Brain microvascular endothelial cell (primary cell): Measurements from ENCODE around the gene MAPRE2.

Experiments used
- DNase-seq: peaks from one replicate; pipeline ENCODE4 v3.0.0-alpha.2; 2020
- H3K27ac ChIP-seq: fragments of 250-450 bp; sonication (Bioruptor Pico); 2 replicates; pipeline ENCODE4 v1.5.1; 2020; ENCODE audit warnings: mild to moderate bottlenecking, moderate library complexity
- H3K27me3 ChIP-seq: fragments of 250-450 bp; sonication (Bioruptor Pico); replicated peaks from 2 replicates; pipeline ENCODE4 v1.5.1; 2020; ENCODE audit warnings: mild to moderate bottlenecking
- H3K36me3 ChIP-seq: fragments of 250-450 bp; sonication (Bioruptor Pico); replicated peaks from 2 replicates; pipeline ENCODE4 v1.5.1; 2020; ENCODE audit warnings: mild to moderate bottlenecking
- H3K4me3 ChIP-seq: 2 replicates; pipeline ENCODE4 v1.5.1; 2011; ENCODE audit warnings: low read depth, mild to moderate bottlenecking, control low read depth, low read length, moderate library complexity
- CTCF ChIP-seq: IDR thresholded peaks from 2 replicates; pipeline ENCODE4 v1.5.1; 2011; ENCODE audit warnings: low read depth, mild to moderate bottlenecking, moderate library complexity, low read length, control low read depth, inconsistent platforms; ENCODE audit errors: missing control alignments
- in situ Hi-C: cut with HindIII; loops from 2 replicates; pipeline ENCODE4 v1.10.0; 2017; ENCODE audit warnings: low sequenced_read_pairs, low pct_ligation_motif_present

The MAPRE2 gene

DNA sequence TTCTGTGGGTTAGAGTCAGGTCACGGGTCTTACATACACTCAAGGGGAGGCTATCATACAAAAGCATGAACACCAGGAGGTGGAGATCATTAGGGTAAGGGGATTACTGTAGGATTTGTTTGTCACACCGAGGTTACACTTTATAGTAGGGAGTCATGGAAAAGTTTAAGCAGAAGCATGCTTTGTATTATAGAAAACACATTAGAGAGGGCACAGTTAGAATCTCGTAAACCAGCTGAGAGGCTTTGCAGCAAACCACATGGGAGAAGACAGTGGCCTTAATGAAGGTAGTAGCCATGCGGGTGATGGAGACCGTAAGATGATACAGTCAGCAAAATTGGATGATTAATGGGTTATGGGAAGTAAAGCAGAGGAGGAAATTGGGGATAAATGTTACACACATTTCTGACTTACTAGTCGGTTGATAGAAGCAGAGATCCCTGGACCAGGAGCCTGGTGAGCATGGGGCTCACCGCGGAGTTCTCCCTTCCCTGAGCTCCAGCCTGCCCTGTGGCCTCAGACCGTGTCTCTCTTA, 75.6 kb downstream of the MAPRE2 start:
- Histone ChIP-seq H3K4me3 (no peak overlapping the region), H3K27ac (no peak overlapping the region), H3K27me3 (no peaks in the 10 kb centered on the region), H3K36me3 (no peaks in the 10 kb centered on the region)
- no peak for DNase-seq
- no peak for TF ChIP-seq CTCF
- in situ Hi-C loops, result no loop called here

- in situ Hi-C loops, result no loop called here
- no peaks in the 10 kb centered on the region for H3K27me3 ChIP-seq
- TF ChIP-seq CTCF, result no peak
- no peak for DNase-seq
- H3K36me3 ChIP-seq, result no peaks in the 10 kb centered on the region
- H3K4me3 ChIP-seq, result no peak overlapping the region
- peak overlapping the region; percentile 55 for H3K27ac ChIP-seq
Measured at GRCh38 chr18:35117372-35117771, 76.2 kb downstream of the MAPRE2 start.

DNA sequence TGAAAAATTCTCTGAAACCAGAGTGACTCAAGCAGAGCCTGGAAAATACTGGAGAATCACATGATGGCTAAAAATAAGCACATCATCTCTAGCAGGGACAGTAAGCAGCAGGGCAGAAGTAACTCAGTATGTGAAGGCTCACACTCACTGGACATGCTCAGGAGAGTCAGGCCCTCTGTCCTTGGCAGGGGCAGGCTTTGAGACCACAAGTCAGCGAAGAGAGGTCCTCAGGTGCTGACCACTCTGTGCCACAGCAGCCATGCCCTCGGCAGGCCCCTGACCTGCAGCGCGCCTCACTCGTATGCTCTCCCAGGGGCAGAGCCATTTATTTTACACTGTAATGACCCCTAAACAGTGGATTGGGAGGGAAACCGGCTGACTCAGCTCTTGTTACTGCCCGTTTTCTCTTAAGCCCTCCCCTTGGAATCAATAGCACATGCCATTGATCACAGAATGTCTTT, 76.8 kb downstream of the MAPRE2 start:
- Histone ChIP-seq H3K27ac (peak overlapping the region; percentile 55), H3K4me3 (no peak overlapping the region), H3K36me3 (no peaks in the 10 kb centered on the region), H3K27me3 (no peaks in the 10 kb centered on the region)
- no peak for TF ChIP-seq CTCF
- peak; percentile 59 for DNase-seq
- in situ Hi-C loops, result no loop called here

GRCh38 chr18:35118641-35119040, 77.4 kb downstream of the MAPRE2 start:
- Histone ChIP-seq H3K4me3 (no peak overlapping the region), H3K27ac (no peak overlapping the region), H3K36me3 (no peaks in the 10 kb centered on the region), H3K27me3 (no peaks in the 10 kb centered on the region)
- DNase-seq, result no peak
- in situ Hi-C loops, result no loop called here
- no peak for TF ChIP-seq CTCF

- TF ChIP-seq CTCF, result no peak
- H3K27ac ChIP-seq, result no peak overlapping the region
- no peaks in the 10 kb centered on the region for H3K36me3 ChIP-seq
- in situ Hi-C loops, result no loop called here
- no peak overlapping the region for H3K4me3 ChIP-seq
- DNase-seq, result no peak
- H3K27me3 ChIP-seq, result no peaks in the 10 kb centered on the region
Measured at GRCh38 chr18:35121038-35121437, 79.8 kb downstream of the MAPRE2 start.

- in situ Hi-C loops, result no loop called here
- no peaks in the 10 kb centered on the region for H3K27me3 ChIP-seq
- no peak for TF ChIP-seq CTCF
Measured at GRCh38 chr18:35121531-35121930, 80.3 kb downstream of the MAPRE2 start.

More at GRCh38 chr18:35121531-35121930, 80.3 kb downstream of the MAPRE2 start:
- H3K27ac ChIP-seq, result no peak overlapping the region
- no peak for DNase-seq
- H3K4me3 ChIP-seq, result no peak overlapping the region
- H3K36me3 ChIP-seq, result no peaks in the 10 kb centered on the region
